Parathyroid adenoma (tissue), 2 donors: ENCODE data around the gene HEXIM1.
A peak's percentile ranks its signal among the peaks of the same experiment; 100 is the strongest.

Experiments
- H2AFZ ChIP-seq: fragments of 300-600 bp; sonication (generic); one replicate; pipeline ENCODE4 v1.7.0; 2017; ENCODE audit warnings: antibody characterized with exemption, mild to moderate bottlenecking
- H3K27ac ChIP-seq: fragments of 300-600 bp; sonication (generic); one replicate; pipeline ENCODE4 v1.7.0; 2017
- H3K27me3 ChIP-seq: fragments of 300-600 bp; sonication (generic); one replicate; pipeline ENCODE4 v1.7.0; 2017; ENCODE audit warnings: low read length; ENCODE audit not compliant: control insufficient read depth, insufficient read depth
- H3K36me3 ChIP-seq: fragments of 300-600 bp; sonication (generic); one replicate; pipeline ENCODE4 v1.7.0; 2017; ENCODE audit warnings: low read length; ENCODE audit not compliant: control insufficient read depth, insufficient read depth
- H3K4me1 ChIP-seq: fragments of 300-600 bp; sonication (generic); one replicate; pipeline ENCODE4 v1.7.0; 2017; ENCODE audit warnings: control low read depth
- H3K4me2 ChIP-seq: fragments of 300-600 bp; sonication (generic); one replicate; pipeline ENCODE4 v1.7.0; 2017; ENCODE audit warnings: low read length
- H3K4me3 ChIP-seq: fragments of 300-600 bp; sonication (generic); one replicate; pipeline ENCODE4 v1.7.0; 2017; ENCODE audit warnings: low read depth, low read length
- H3K79me2 ChIP-seq: fragments of 300-600 bp; sonication (generic); one replicate; pipeline ENCODE4 v1.7.0; 2017; ENCODE audit warnings: control low read depth
- H3K9ac ChIP-seq: fragments of 300-600 bp; sonication (generic); one replicate; pipeline ENCODE4 v1.7.0; 2017; ENCODE audit warnings: mild to moderate bottlenecking
- H3K9me3 ChIP-seq: fragments of 300-600 bp; sonication (generic); one replicate; pipeline ENCODE4 v1.7.0; 2017; ENCODE audit warnings: low read length; ENCODE audit not compliant: control insufficient read depth
- TF ChIP-seq, protein P1 (sequence below): fragments of 300-600 bp; sonication (generic); IDR thresholded peaks from one replicate; pipeline ENCODE4 v1.7.0; 2017; ENCODE audit warnings: antibody characterized with exemption, mild to moderate bottlenecking
- donor health status: primary hyperparathyroidism.

HEXIM1 gene

DNA sequence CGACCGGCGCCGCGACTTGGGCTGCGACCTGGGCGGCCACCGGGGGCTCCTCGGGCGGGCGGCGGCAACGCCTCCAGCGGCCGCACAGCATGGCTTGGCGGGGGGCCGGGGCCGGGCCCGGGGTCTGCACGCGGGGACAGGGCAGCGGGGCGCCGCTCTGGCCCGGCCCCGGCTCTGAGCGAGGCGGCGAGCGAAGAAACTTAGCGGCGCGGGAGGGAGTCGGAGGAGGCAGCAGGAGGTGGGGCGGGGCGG is 16.0 kb upstream of the HEXIM1 start, which contains the start of gene PLCD3:
Gene PLCD3, minus strand, starts transcription at position 196 of the 252 bp plus-strand sequence. Its CDS starts 105 bp downstream, at position 91.
- no peaks in the 10 kb centered on the region for H3K27me3 ChIP-seq
- H3K27ac ChIP-seq, result peak within 1 kb of the TSS; percentile 96
- TF ChIP-seq, protein P1, sequence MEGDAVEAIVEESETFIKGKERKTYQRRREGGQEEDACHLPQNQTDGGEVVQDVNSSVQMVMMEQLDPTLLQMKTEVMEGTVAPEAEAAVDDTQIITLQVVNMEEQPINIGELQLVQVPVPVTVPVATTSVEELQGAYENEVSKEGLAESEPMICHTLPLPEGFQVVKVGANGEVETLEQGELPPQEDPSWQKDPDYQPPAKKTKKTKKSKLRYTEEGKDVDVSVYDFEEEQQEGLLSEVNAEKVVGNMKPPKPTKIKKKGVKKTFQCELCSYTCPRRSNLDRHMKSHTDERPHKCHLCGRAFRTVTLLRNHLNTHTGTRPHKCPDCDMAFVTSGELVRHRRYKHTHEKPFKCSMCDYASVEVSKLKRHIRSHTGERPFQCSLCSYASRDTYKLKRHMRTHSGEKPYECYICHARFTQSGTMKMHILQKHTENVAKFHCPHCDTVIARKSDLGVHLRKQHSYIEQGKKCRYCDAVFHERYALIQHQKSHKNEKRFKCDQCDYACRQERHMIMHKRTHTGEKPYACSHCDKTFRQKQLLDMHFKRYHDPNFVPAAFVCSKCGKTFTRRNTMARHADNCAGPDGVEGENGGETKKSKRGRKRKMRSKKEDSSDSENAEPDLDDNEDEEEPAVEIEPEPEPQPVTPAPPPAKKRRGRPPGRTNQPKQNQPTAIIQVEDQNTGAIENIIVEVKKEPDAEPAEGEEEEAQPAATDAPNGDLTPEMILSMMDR, result no peak
- peak within 1 kb of the TSS; percentile 98 for H2AFZ ChIP-seq
- H3K4me2 ChIP-seq, result peak within 1 kb of the TSS; percentile 100
- H3K36me3 ChIP-seq, result no peaks in the 10 kb centered on the region
- no peaks in the 10 kb centered on the region for H3K9me3 ChIP-seq
- H3K79me2 ChIP-seq, result no peaks in the 10 kb centered on the region
- peaks cover 10% of the 10 kb centered on the region for H3K4me1 ChIP-seq
- H3K9ac ChIP-seq, result peak within 1 kb of the TSS; percentile 71
- H3K4me3 ChIP-seq, result peak within 1 kb of the TSS; percentile 91

DNA sequence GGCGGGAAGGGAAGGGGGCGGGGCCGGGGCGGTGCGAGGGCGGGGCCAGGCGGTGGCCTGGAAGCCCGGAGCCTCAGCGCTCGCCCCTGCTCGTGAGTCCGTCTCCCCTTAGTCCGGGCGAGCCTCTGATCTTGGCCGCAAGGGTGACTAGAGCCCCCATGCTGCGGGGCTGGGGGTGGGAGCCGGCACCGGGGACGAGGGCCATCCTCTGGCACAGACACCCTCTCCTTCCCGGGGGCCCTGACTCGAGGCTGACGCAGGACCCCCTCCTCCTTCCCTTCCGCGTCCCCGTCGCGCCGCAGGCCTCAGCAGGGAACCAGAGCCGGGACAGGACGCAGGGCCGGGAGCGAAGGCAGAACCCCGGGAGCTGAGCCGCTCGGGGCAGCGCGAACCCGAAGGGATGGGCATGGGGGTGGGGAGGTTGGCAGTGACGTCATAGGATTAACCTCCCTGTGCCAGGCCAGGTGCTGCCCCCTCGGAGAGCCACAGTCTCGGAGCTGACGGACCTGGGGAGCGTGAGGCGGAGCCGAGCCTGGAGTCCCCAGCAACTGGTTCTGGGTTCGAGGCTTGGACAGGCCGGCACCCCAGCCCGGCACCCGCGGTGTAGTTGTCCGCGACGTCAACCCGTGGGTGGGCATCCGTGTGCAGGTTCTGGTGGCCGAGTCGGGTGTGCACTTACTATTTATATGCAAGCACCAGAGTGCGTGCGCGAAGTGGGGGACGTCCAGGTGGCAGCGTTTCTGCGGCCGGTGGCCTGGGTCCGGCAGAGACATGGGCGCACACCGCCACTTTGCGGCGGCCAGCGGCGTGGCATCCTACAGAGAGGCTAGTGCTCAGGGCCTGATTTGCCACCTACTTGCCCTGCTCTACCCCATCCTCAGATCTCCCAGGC is 15.5 kb upstream of the HEXIM1 start:
- no peaks in the 10 kb centered on the region for H3K27me3 ChIP-seq
- H3K9ac ChIP-seq, result peak overlapping the region; percentile 71
- H3K9me3 ChIP-seq, result no peaks in the 10 kb centered on the region
- peak overlapping the region; percentile 96 for H3K27ac ChIP-seq
- peaks cover 10% of the 10 kb centered on the region for H3K4me1 ChIP-seq
- peak overlapping the region; percentile 100 for H3K4me2 ChIP-seq
- TF ChIP-seq, protein P1, result peak; percentile 79
- H2AFZ ChIP-seq, result peak overlapping the region; percentile 98
- H3K36me3 ChIP-seq, result no peaks in the 10 kb centered on the region
- H3K4me3 ChIP-seq, result peak overlapping the region; percentile 91
- no peaks in the 10 kb centered on the region for H3K79me2 ChIP-seq

DNA sequence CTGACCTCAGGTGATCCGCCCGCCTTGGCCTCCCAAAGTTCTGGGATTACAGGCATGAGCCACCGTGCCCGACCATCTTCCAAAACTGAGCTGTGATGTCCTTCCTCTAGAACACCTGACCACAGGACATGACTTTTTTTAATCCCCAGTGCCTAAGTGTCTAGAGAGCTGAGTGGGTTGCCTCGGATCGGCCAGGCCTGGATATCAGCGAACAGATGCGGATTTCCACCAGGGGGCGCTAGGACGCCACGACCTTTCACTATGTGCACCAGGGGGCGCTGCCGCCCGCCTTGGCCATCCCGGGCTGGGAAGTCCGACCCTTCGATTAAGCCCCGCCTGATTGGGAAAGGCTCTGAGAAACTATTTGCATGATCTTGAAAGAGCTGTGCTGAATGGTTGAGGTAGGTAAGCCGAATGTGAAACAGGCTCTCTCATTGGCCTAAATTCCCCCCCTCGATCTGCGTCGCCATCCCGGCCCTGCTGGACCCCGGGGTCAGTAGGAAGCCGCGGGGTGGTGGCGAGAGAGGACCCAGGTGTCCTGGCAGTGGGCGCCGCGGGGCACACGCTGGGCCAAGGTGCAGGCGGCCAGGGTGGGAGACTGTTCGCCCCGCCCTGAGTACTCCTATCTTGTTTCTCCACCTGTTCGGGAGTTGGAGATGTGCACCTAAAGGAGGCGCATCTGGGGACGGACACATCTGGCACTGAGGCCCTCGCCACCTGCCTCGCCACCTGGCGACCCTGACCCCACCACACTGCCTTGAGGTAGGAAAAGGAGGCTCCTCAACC is 12.9 kb upstream of the HEXIM1 start, which contains the start of gene ACBD4:
Gene ACBD4, plus strand, starts transcription at position 496 of the 786 bp plus-strand sequence. CDS start 458 bp downstream, outside the sequence.
- peak within 1 kb of the TSS; percentile 80 for H3K4me3 ChIP-seq
- H2AFZ ChIP-seq, result peak within 1 kb of the TSS; percentile 79
- H3K9me3 ChIP-seq, result no peaks in the 10 kb centered on the region
- no peaks in the 10 kb centered on the region for H3K27me3 ChIP-seq
- no peaks in the 10 kb centered on the region for H3K36me3 ChIP-seq
- peaks cover 7% of the 10 kb centered on the region for H3K4me1 ChIP-seq
- H3K79me2 ChIP-seq, result no peaks in the 10 kb centered on the region
- H3K4me2 ChIP-seq, result peak within 1 kb of the TSS; percentile 99
- TF ChIP-seq, protein P1, result peak; percentile 100
- peak within 1 kb of the TSS; percentile 45 for H3K27ac ChIP-seq
- peak within 1 kb of the TSS; percentile 1 for H3K9ac ChIP-seq

DNA sequence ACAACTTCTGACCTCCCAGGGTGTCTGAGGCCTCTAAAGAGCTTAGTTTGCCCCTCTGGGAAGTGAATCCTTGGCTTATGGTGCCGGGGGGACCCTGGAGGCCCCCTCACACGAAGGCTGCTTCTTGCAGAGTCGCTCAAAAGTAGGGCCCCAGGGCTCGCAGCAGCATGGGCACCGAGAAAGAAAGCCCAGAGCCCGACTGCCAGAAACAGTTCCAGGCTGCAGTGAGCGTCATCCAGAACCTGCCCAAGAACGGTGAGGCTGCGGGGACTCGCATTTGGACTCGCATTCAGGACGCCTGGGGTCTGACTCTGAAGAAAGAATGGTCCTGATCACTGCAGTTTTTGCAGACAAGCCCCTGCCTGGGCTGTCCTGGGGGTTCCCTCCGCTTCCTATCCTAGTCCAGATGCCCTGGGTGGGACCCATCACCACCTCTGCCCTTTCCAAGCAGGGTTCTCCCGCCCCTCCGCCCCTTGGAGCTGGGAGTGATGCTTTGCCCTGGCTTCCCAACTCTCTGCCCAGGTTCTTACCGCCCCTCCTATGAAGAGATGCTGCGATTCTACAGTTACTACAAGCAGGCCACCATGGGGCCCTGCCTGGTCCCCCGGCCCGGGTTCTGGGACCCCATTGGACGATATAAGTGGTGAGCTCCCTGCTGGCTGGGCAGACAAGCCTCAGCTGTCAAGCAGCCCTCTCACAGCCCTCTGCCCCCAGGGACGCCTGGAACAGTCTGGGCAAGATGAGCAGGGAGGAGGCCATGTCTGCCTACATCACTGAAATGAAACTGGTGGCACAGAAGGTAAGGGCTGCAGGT is 12.1 kb upstream of the HEXIM1 start:
- TF ChIP-seq, protein P1, result no peak
- peak overlapping the region; percentile 79 for H2AFZ ChIP-seq
- peak overlapping the region; percentile 99 for H3K4me2 ChIP-seq
- H3K27ac ChIP-seq, result peak overlapping the region; percentile 45
- peaks cover 7% of the 10 kb centered on the region for H3K4me1 ChIP-seq
- peak overlapping the region; percentile 80 for H3K4me3 ChIP-seq
- H3K79me2 ChIP-seq, result no peaks in the 10 kb centered on the region
- peak overlapping the region; percentile 1 for H3K9ac ChIP-seq
- no peaks in the 10 kb centered on the region for H3K36me3 ChIP-seq
- H3K9me3 ChIP-seq, result no peaks in the 10 kb centered on the region
- no peaks in the 10 kb centered on the region for H3K27me3 ChIP-seq
